C4-2B (cell line): Measurements from ENCODE around the gene CT45A10.
"Not testable (repeated sequence)": the region's sequence is repeated elsewhere in the genome, so short reads cannot be mapped to it uniquely, and the experiment has no call there.

Source experiments
- H3K27ac ChIP-seq: fragments of 450-650 bp; 2 replicates; pipeline ENCODE4 v1.5.1; 2017
- ZFX ChIP-seq: fragments of 450-650 bp; IDR thresholded peaks from 2 replicates; pipeline ENCODE4 v1.6.1; 2017
- TF ChIP-seq, protein P1 (sequence below): fragments of 450-650 bp; conservative IDR thresholded peaks from 2 replicates; pipeline ENCODE4 v1.5.1; 2017; ENCODE audit warnings: mild to moderate bottlenecking

Gene CT45A10, protein sequence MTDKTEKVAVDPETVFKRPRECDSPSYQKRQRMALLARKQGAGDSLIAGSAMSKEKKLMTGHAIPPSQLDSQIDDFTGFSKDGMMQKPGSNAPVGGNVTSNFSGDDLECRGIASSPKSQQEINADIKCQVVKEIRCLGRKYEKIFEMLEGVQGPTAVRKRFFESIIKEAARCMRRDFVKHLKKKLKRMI

DNA sequence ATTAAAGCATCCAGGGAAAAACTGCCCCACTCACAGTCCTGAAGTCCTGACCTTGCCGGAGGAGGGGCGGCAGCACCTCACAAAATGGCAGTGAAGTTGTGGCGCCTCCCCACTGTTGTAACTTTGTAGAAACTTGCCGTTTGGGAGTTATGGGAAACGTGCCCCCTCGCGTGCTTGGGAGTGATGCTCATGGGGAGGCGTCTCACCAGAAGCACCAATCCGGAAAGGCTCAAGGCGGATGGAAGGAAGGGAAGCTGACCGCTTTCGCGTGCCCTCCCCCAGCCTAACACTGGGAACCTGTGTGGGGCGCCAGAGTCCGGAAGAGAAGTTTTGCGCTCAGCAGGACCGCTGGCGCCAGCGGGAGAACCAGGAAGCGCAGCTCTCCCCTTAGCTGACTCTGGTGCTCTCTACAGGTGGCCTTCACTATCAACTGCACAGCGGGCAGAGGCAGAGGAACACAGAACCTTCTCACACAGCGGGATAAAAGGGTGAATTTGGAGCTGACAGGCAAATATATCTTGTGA, at the start of gene CT45A10, which contains the start of gene SAGE1:
Gene CT45A10, minus strand, starts transcription at position 151 of the 524 bp plus-strand sequence. CDS start 8,100 bp downstream, outside the sequence.
Gene SAGE1, plus strand, starts transcription at position 423 of the 524 bp plus-strand sequence. CDS start 2,527 bp downstream, outside the sequence.
- peak within 1 kb of the TSS; percentile 67 for H3K27ac ChIP-seq

DNA sequence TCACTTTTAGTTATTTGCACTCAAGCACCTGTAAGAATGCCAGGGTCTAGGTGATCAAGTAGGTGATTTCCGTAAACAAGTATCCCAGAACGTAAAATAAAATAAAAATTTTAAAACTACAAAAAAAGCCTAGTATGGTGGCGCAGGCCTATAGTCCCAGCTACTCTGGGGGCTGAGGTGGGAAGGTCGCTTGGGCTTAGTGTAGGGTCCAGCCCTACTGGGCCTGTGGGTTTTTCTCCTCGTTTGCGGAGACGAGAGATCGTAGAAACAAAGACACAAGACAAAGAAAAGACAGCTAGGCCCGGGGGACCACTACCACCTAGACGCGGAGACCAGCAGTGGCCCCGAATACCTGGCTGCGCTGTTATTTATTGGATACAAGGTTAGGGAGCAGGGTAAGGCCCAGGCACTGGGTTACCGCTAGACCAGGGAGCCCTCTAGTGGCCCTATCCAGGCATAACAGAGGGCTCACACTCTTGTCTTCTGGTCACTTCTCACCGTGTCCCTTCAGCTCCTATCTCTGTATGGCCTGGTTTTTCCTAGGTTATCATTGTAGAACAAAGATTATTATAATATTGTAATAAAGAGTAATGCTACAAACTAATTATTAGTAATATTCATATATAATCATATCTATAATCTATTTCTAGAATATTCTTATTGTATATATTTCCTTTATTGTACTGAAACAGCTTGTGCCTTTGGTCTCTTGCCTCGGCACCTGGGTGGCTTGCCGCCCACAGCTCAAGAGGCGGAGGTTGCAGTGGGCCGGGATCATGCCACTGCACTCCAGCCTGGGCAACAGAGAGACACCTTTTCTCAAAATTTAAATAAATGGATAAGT, 38.6 kb upstream of the CT45A10 start:
- TF ChIP-seq, protein P1, sequence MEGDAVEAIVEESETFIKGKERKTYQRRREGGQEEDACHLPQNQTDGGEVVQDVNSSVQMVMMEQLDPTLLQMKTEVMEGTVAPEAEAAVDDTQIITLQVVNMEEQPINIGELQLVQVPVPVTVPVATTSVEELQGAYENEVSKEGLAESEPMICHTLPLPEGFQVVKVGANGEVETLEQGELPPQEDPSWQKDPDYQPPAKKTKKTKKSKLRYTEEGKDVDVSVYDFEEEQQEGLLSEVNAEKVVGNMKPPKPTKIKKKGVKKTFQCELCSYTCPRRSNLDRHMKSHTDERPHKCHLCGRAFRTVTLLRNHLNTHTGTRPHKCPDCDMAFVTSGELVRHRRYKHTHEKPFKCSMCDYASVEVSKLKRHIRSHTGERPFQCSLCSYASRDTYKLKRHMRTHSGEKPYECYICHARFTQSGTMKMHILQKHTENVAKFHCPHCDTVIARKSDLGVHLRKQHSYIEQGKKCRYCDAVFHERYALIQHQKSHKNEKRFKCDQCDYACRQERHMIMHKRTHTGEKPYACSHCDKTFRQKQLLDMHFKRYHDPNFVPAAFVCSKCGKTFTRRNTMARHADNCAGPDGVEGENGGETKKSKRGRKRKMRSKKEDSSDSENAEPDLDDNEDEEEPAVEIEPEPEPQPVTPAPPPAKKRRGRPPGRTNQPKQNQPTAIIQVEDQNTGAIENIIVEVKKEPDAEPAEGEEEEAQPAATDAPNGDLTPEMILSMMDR = peak; percentile 78
- TF ChIP-seq ZFX = no peak
- no peak overlapping the region for H3K27ac ChIP-seq

More for the DNA sequence above, at the start of gene CT45A10, which contains the start of gene SAGE1:
- TF ChIP-seq, protein P1 = peak; percentile 43
- TF ChIP-seq ZFX = no peak

DNA sequence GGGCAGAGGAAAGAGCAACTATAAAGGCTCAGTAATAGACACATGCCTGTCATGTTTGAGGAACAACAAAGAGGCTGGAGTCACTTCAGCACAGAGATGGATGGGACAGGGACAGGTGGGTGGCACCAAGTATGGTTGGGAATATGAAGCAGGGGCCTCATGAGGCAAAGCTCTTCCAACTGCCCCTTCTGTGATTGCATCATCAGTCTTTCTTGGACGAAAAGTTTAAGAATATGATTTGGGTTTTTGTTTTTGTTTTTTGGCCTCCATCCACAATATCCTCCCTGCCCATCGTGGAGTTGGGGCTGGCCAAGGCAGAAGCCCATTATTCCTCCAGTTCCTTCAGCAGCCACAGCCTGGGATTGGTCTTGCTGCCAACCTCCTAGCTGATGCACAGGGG, 34.7 kb upstream of the CT45A10 start:
- H3K27ac ChIP-seq = no peak overlapping the region
- TF ChIP-seq, protein P1 = no peak
- no peak for TF ChIP-seq ZFX

DNA sequence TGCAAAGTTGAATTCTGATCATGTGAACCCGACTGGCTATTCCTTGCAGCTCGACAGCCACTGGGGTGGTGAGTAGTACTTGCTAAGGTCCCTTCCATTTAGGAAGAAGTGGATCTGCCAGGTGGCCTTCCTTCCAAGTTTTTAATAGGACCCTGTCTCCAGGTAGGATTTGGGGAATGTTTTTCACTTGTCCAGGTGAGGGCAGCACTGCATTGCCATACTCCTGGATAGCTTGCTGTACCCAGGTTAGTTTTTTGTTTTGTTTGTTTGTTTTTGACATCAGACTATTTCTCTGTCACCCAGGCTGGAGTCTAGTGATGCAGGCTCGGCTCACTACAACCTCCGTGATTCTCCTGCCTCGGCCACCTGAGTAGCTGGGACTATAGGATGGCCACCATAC, 30.1 kb upstream of the CT45A10 start:
- TF ChIP-seq, protein P1 = peak; percentile 68
- TF ChIP-seq ZFX = no peak
- H3K27ac ChIP-seq = no peak overlapping the region

DNA sequence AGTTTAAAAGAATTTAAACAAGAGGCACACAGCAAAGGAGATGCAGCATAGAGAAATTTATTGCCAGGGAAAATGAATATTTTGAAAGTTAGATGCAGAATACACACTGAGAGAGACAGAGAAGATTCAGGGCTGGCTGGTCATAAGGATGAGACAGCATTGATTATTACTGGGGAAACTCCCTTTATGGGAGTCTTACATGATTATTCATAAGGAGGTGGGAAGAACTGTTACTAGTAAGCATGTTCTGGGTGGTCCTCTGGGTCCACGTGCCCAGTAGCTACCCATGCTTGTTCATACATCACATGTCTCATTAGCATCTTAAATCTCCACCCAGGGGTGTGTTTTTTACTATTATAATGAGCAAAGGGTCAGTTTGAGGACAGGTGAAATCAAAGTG, 27.3 kb upstream of the CT45A10 start:
- H3K27ac ChIP-seq = not testable (repeated sequence)

DNA sequence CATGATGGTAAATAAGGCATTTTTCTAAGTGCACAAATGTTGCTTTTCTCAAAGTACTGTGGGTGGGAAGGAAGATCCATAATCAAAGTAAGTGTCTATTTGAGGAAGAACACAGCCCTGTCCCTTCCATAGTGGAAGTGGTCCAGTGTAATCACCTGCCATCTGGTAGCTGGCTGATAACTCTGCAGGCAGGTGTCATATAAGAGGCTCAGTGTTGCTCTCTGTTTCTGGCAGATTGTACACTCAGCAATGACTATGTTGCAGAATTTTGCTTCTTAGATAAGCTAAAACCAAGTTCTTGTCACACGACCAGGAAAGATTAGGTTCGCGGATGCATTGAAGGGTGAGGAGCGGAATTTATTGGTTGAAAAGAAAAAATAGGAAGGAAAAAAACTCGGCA, 21.2 kb upstream of the CT45A10 start:
- no peak for TF ChIP-seq ZFX
- TF ChIP-seq, protein P1 = no peak
- no peak overlapping the region for H3K27ac ChIP-seq

DNA sequence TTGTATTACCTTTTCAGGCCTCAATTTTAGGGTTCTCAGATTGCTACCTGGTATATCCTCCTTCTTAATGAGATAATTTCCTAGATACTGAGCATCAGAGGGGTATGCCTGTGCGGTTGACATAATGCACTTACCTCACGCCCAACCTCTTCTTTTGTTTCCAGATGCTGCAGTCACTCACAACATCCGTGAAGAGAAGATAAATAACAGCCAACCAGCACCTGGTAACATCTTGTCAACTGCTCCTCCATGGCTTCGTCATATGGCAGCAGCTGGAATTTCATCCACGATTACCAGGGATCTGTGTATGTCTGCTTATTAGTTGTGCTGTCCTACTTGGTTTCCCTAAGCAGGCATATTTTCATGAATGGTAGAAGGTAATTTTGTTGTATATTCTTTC, 17.0 kb upstream of the CT45A10 start:
- no peak for TF ChIP-seq ZFX
- TF ChIP-seq, protein P1 = no peak
- H3K27ac ChIP-seq = no peak overlapping the region
